Hepatocyte (in vitro differentiated cells): ENCODE measurements around the gene PTTG1IP. TPM values are rescaled to one million over a fixed set of nuclear protein-coding genes. Genes with fewer than 3 reads are reported as not detected.

Source experiments
- DNase-seq: peaks from one replicate; pipeline ENCODE4 v3.0.0-alpha.2; 2016; ENCODE audit warnings: low spot score
- H2AFZ ChIP-seq: fragments of 200-600 bp; sonication (generic); 2 replicates; pipeline ENCODE4 v1.6.0; 2016; ENCODE audit warnings: antibody characterized with exemption, mild to moderate bottlenecking
- H3K27ac ChIP-seq: fragments of 200-600 bp; sonication (generic); 2 replicates; pipeline ENCODE4 v1.5.1; 2016; ENCODE audit warnings: mild to moderate bottlenecking
- H3K27me3 ChIP-seq: fragments of 200-600 bp; sonication (generic); 2 replicates; pipeline ENCODE4 v1.6.1; 2016
- H3K36me3 ChIP-seq: fragments of 200-600 bp; sonication (generic); replicated peaks from 2 replicates; pipeline ENCODE4 v1.5.1; 2016; ENCODE audit warnings: low read depth; ENCODE audit not compliant: insufficient read depth
- H3K4me1 ChIP-seq: fragments of 200-600 bp; sonication (generic); 2 replicates; pipeline ENCODE4 v1.5.1; 2016; ENCODE audit warnings: mild to moderate bottlenecking, moderate library complexity; ENCODE audit not compliant: insufficient read depth
- H3K4me2 ChIP-seq: fragments of 200-600 bp; sonication (generic); 2 replicates; pipeline ENCODE4 v1.6.0; 2016
- H3K4me3 ChIP-seq: fragments of 200-600 bp; sonication (generic); 2 replicates; pipeline ENCODE4 v1.5.1; 2016; ENCODE audit warnings: mild to moderate bottlenecking
- H3K79me2 ChIP-seq: fragments of 200-600 bp; sonication (generic); 2 replicates; pipeline ENCODE4 v1.6.0; 2017; ENCODE audit warnings: mild to moderate bottlenecking
- H3K9me2 ChIP-seq: fragments of 200-600 bp; sonication (generic); replicated peaks from 2 replicates; pipeline ENCODE4 v1.6.0; 2017; ENCODE audit warnings: mild to moderate bottlenecking; ENCODE audit not compliant: insufficient read depth
- H3K9me3 ChIP-seq: fragments of 200-600 bp; sonication (generic); 2 replicates; pipeline ENCODE4 v1.5.1; 2016; ENCODE audit warnings: low read depth, mild to moderate bottlenecking
- H4K20me1 ChIP-seq: fragments of 200-600 bp; sonication (generic); 2 replicates; pipeline ENCODE4 v1.6.0; 2016; ENCODE audit warnings: mild to moderate bottlenecking; ENCODE audit not compliant: insufficient read depth, poor library complexity, severe bottlenecking
- CTCF ChIP-seq: fragments of 200-600 bp; sonication (generic); IDR thresholded peaks from 2 replicates; pipeline ENCODE4 v1.5.1; 2016; ENCODE audit warnings: antibody characterized with exemption, mild to moderate bottlenecking; ENCODE audit not compliant: poor library complexity
- EZH2 ChIP-seq: fragments of 200-600 bp; sonication (generic); IDR thresholded peaks from 2 replicates; pipeline ENCODE4 v1.6.1; 2016; ENCODE audit warnings: antibody characterized with exemption, mild to moderate bottlenecking, borderline replicate concordance
- EZH2phosphoT487 ChIP-seq: fragments of 200-600 bp; sonication (generic); IDR thresholded peaks from one replicate; pipeline ENCODE4 v1.6.1; 2018; ENCODE audit warnings: antibody characterized with exemption, mild to moderate bottlenecking, low read depth, moderate library complexity; ENCODE audit not compliant: unreplicated experiment, severe bottlenecking
- WGBS: methylation state at CpG from one replicate; pipeline ENCODE4 v1.1.6; 2016; ENCODE audit warnings: low lambda C conversion rate; ENCODE audit errors: missing lambda C conversion rate; 5-methylcytosine and 5-hydroxymethylcytosine counted together
- polyA plus RNA-seq: library from polyadenylated mRNA; unstranded; fragments of >200 nt; fragmentation: Nextera tagmentation; extraction: Ambion mirVana; gene quantifications from 2 replicates; pipeline ENCODE4 v1.2.1, GENCODE V29; 2016
- total RNA-seq: library from RNA; depleted of rRNA; stranded (reverse); fragments of >200 nt; gene quantifications from 2 replicates; pipeline ENCODE4 v1.2.3, GENCODE V29; 2014

PTTG1IP gene
- total and polyA plus RNA-seq, 2 experiments from 2014 or later, result 344 to 362 TPM

GRCh38 chr21:44842087-44842486 lies 31.4 kb downstream of the PTTG1IP start:
- no peak for DNase-seq
- H3K79me2 ChIP-seq, result no peaks in the 10 kb centered on the region
- H3K4me3 ChIP-seq, result no peak overlapping the region
- no peaks in the 10 kb centered on the region for H3K9me2 ChIP-seq
- TF ChIP-seq EZH2 (no peak), CTCF (no peak), EZH2phosphoT487 (no peak)
- 85% methylated on average over 10 of the region's 10 CpGs for WGBS
- H3K9me3 ChIP-seq, result no peaks in the 10 kb centered on the region
- H2AFZ ChIP-seq, result no peak overlapping the region
- H3K27ac ChIP-seq, result no peak overlapping the region
- no peaks in the 10 kb centered on the region for H3K36me3 ChIP-seq
- H3K4me2 ChIP-seq, result no peak overlapping the region
- no peaks in the 10 kb centered on the region for H3K27me3 ChIP-seq
- peaks cover 11% of the 10 kb centered on the region for H3K4me1 ChIP-seq
- no peaks in the 10 kb centered on the region for H4K20me1 ChIP-seq

GRCh38 chr21:44840771-44841170 lies 32.7 kb downstream of the PTTG1IP start:
- H3K27me3 ChIP-seq, result no peaks in the 10 kb centered on the region
- no peak overlapping the region for H3K4me3 ChIP-seq
- H3K4me2 ChIP-seq, result no peak overlapping the region
- no peaks in the 10 kb centered on the region for H4K20me1 ChIP-seq
- H3K36me3 ChIP-seq, result no peaks in the 10 kb centered on the region
- no peak overlapping the region for H2AFZ ChIP-seq
- no peak overlapping the region for H3K27ac ChIP-seq
- H3K79me2 ChIP-seq, result no peaks in the 10 kb centered on the region
- no peaks in the 10 kb centered on the region for H3K9me3 ChIP-seq
- TF ChIP-seq CTCF, result no peak
- TF ChIP-seq EZH2phosphoT487, result no peak
- no peak for TF ChIP-seq EZH2
- no peak for DNase-seq
- no peaks in the 10 kb centered on the region for H3K9me2 ChIP-seq
- WGBS, result 81% methylated on average over 9 of the region's 11 CpGs
- peaks cover 2% of the 10 kb centered on the region for H3K4me1 ChIP-seq

GRCh38 chr21:44838951-44839350 lies 34.5 kb downstream of the PTTG1IP start:
- no peaks in the 10 kb centered on the region for H3K79me2 ChIP-seq
- no peaks in the 10 kb centered on the region for H3K9me3 ChIP-seq
- no peaks in the 10 kb centered on the region for H3K4me1 ChIP-seq
- H2AFZ ChIP-seq, result no peak overlapping the region
- no peak for DNase-seq
- no peak for TF ChIP-seq EZH2phosphoT487
- no peak for TF ChIP-seq EZH2
- no peak overlapping the region for H3K27ac ChIP-seq
- 91% methylated on average over 9 of the region's 9 CpGs for WGBS
- no peaks in the 10 kb centered on the region for H3K36me3 ChIP-seq
- no peaks in the 10 kb centered on the region for H3K9me2 ChIP-seq
- H4K20me1 ChIP-seq, result no peaks in the 10 kb centered on the region
- no peak overlapping the region for H3K4me3 ChIP-seq
- no peak overlapping the region for H3K4me2 ChIP-seq
- H3K27me3 ChIP-seq, result no peaks in the 10 kb centered on the region

GRCh38 chr21:44838039-44838895 lies 35.2 kb downstream of the PTTG1IP start:
- Histone ChIP-seq H2AFZ (no peak overlapping the region), H3K4me1 (no peaks in the 10 kb centered on the region), H4K20me1 (no peaks in the 10 kb centered on the region), H3K9me3 (no peaks in the 10 kb centered on the region), H3K4me2 (no peak overlapping the region), H3K4me3 (no peak overlapping the region), H3K27ac (no peak overlapping the region), H3K79me2 (no peaks in the 10 kb centered on the region), H3K27me3 (no peaks in the 10 kb centered on the region), H3K36me3 (no peaks in the 10 kb centered on the region), H3K9me2 (no peaks in the 10 kb centered on the region)
- TF ChIP-seq EZH2, result no peak
- no peak for TF ChIP-seq EZH2phosphoT487
- TF ChIP-seq CTCF, result no peak
- no peak for DNase-seq
- WGBS, result 90% methylated on average over 22 of the region's 30 CpGs
